K562 (cell line): ENCODE results near the gene CERS5. TPM values are rescaled to one million over a fixed set of nuclear protein-coding genes. Genes with fewer than 3 reads are reported as not detected.

Experiments used
- ATAC-seq: fragments of 200-7000 bp; cut with Tn5 transposase; 3 replicates; pipeline ENCODE4 v1.9.1; 2020; ENCODE audit warnings: moderate library complexity
- BruUV-seq: library from RNA; stranded (reverse); fragments of 400-500 nt; replicated peaks from 2 replicates; lab custom pipeline; 2021; lab: Mats Ljungman, UMichigan
- CTCF ChIA-PET: fragments of 300-600 bp; formaldehyde crosslinking; extraction: SDS; loops from one replicate; lab custom pipeline; 2021; ENCODE audit warnings: low intra/inter-chr PET ratio; lab: Yijun Ruan, JAX
- POLR2A ChIA-PET: fragments of 300-600, 350-650 bp; sonication (Branson Sonifier 250); formaldehyde crosslinking; extraction: SDS; loops from one replicate; lab custom pipeline; 2021; ENCODE audit warnings: antibody characterized with exemption, inconsistent platforms; lab: Yijun Ruan, JAX
- DNase-seq, 4 experiments: peaks; one replicate each; pipeline versions ENCODE4 v3.0.0 to v3.0.0-alpha.2; 2011 to 2018; ENCODE audit warnings: low spot score in 3 of 4, mixed read lengths in 3 of 4; ENCODE audit errors: extremely low read depth in 1 of 4
- FAIRE-seq: peaks from 2 replicates; lab custom pipeline; 2011; peaks lifted over from hg19 to GRCh38; lab: Jason Lieb, UNC
- H2AFZ ChIP-seq: 2 replicates; pipeline ENCODE4 v1.6.0; 2011; ENCODE audit warnings: low read depth, low read length, control low read depth, inconsistent platforms
- H3K27ac ChIP-seq: fragments of 200-600 bp; 3 replicates; pipeline ENCODE4 v1.8.0; 2011; ENCODE audit warnings: low read depth, mild to moderate bottlenecking, control low read depth, inconsistent platforms, low read length, moderate library complexity, mixed read lengths; ENCODE audit errors: extremely low read depth
- H3K27me3 ChIP-seq, 2 experiments: fragments of 300-600 bp in 1 of 2; 2 replicates in 1 of 2; 3 replicates in 1 of 2; pipeline versions ENCODE4 v1.6.0 to v1.8.0; 2011; ENCODE audit warnings: inconsistent platforms in 2 of 2, low read length in 2 of 2, mild to moderate bottlenecking in 1 of 2, mixed read lengths in 1 of 2, moderate library complexity in 1 of 2; ENCODE audit not compliant: control insufficient read depth in 2 of 2, insufficient read depth in 2 of 2
- H3K36me3 ChIP-seq: fragments of 300-600 bp; 3 replicates; pipeline ENCODE4 v1.8.0; 2011; ENCODE audit warnings: mild to moderate bottlenecking, low read length, inconsistent platforms; ENCODE audit not compliant: control insufficient read depth, insufficient read depth
- H3K4me1 ChIP-seq, 2 experiments: fragments of 200-600 bp in 1 of 2; replicated peaks in 1 of 2; 2 replicates in 1 of 2; 3 replicates in 1 of 2; pipeline versions ENCODE4 v1.5.1 to v1.8.0; 2011; ENCODE audit warnings: inconsistent platforms in 2 of 2, low read length in 2 of 2, mild to moderate bottlenecking in 1 of 2, mixed read lengths in 1 of 2, moderate library complexity in 1 of 2; ENCODE audit not compliant: control insufficient read depth in 2 of 2, insufficient read depth in 2 of 2
- H3K4me2 ChIP-seq: 2 replicates; pipeline ENCODE4 v1.6.1; 2011; ENCODE audit warnings: low read length, control low read depth, inconsistent platforms, mixed read lengths; ENCODE audit not compliant: insufficient read depth
- H3K4me3 ChIP-seq: fragments of 200-600 bp; sonication (generic), shearing (Covaris generic); 2 replicates; pipeline ENCODE4 v1.5.1; 2016; ENCODE audit warnings: control low read depth, inconsistent platforms
- H3K79me2 ChIP-seq: fragments of 200-600 bp; 3 replicates; pipeline ENCODE4 v1.8.0; 2011; ENCODE audit warnings: low read length, inconsistent platforms; ENCODE audit not compliant: control insufficient read depth, insufficient read depth
- H3K9ac ChIP-seq, 2 experiments: 2 replicates each; pipeline versions ENCODE4 v1.6.0 to v1.6.1; 2011; ENCODE audit warnings: low read depth in 2 of 2, low read length in 2 of 2, control low read depth in 1 of 2, inconsistent platforms in 1 of 2, mild to moderate bottlenecking in 1 of 2, mixed read lengths in 1 of 2; ENCODE audit not compliant: insufficient read depth in 1 of 2
- H3K9me1 ChIP-seq: one replicate; pipeline ENCODE4 v1.6.0; 2011; ENCODE audit warnings: inconsistent platforms, mild to moderate bottlenecking, low read length, moderate library complexity; ENCODE audit not compliant: control insufficient read depth, insufficient read depth
- H3K9me3 ChIP-seq: replicated peaks from 2 replicates; pipeline ENCODE4 v1.5.1; 2011; ENCODE audit warnings: low read depth, low read length, inconsistent platforms; ENCODE audit not compliant: control insufficient read depth, insufficient read depth
- H4K20me1 ChIP-seq: replicated peaks from 2 replicates; pipeline ENCODE4 v1.6.1; 2011; ENCODE audit warnings: low read length, inconsistent platforms, mixed read lengths; ENCODE audit not compliant: control insufficient read depth, insufficient read depth
- CBX5 ChIP-seq: IDR thresholded peaks from 2 replicates; pipeline ENCODE4 v1.6.1; 2014; ENCODE audit warnings: low read depth, borderline replicate concordance
- CREB1 ChIP-seq, 2 experiments: sonication (generic) in 1 of 2; formaldehyde crosslinking in 1 of 2; IDR thresholded peaks; 2 replicates each; pipeline versions ENCODE4 v1.6.1 to v1.8.0; 2012 to 2022; ENCODE audit warnings: inconsistent platforms in 1 of 2, mild to moderate bottlenecking in 1 of 2, missing genetic modification reagents in 1 of 2, moderate library complexity in 1 of 2
- EWSR1 ChIP-seq: fragments of 450-650 bp; IDR thresholded peaks from 2 replicates; pipeline ENCODE4 v1.6.1; 2018; ENCODE audit warnings: borderline replicate concordance, mild to moderate bottlenecking, low read depth, moderate library complexity; ENCODE audit not compliant: partially characterized antibody
- HEY1 ChIP-seq: fragments of 250-450 bp; sonication (Bioruptor Pico); IDR thresholded peaks from 2 replicates; pipeline ENCODE4 v1.5.0; 2020; ENCODE audit warnings: mild to moderate bottlenecking, moderate library complexity, borderline replicate concordance
- ILK ChIP-seq: fragments of 450-650 bp; IDR thresholded peaks from 2 replicates; pipeline ENCODE4 v1.6.1; 2016; ENCODE audit warnings: missing genetic modification characterization, low read depth, mild to moderate bottlenecking, missing compliant biosample characterization, moderate library complexity, borderline replicate concordance
- SREBF2 ChIP-seq: sonication (generic); formaldehyde crosslinking; IDR thresholded peaks from 2 replicates; pipeline ENCODE4 v1.4.0; 2020; ENCODE audit warnings: mild to moderate bottlenecking, missing genetic modification reagents
- ZNF444 ChIP-seq: fragments of 250-450 bp; sonication (Bioruptor Pico); IDR thresholded peaks from 2 replicates; pipeline ENCODE4 v1.4.0; 2020; ENCODE audit warnings: mild to moderate bottlenecking, moderate library complexity
- ZNF639 ChIP-seq, 2 experiments: fragments of 200-800 bp in 1 of 2; sonication (Bioruptor generic) in 1 of 2; sonication (generic) in 1 of 2; formaldehyde crosslinking in 1 of 2; IDR thresholded peaks in 1 of 2; conservative IDR thresholded peaks in 1 of 2; 2 replicates each; pipeline versions ENCODE4 v1.5.0 to v1.6.1; 2016 to 2020; ENCODE audit warnings: missing compliant biosample characterization in 1 of 2, missing genetic modification characterization in 1 of 2, missing genetic modification reagents in 1 of 2
- WGBS: fragments of 100-300 bp; shearing (Covaris generic); methylation state at CpG from one replicate; pipeline ENCODE4 v1.1.6; 2016; ENCODE audit warnings: low coverage, mixed read lengths; ENCODE audit not compliant: insufficient coverage; ENCODE audit errors: missing lambda C conversion rate; 5-methylcytosine and 5-hydroxymethylcytosine counted together
- in situ Hi-C: fragments of 300-500 bp; cut with MboI; formaldehyde crosslinking; loops from 4 replicates; pipeline ENCODE4 v1.15.0; 2018; ENCODE audit warnings: inconsistent platforms, mixed read lengths
- intact Hi-C: fragments of 100-400 bp; cut with micrococcal nuclease; formaldehyde crosslinking; loops from 2 replicates; pipeline ENCODE4 v1.14.2; 2022
- polyA plus RNA-seq, 8 experiments: library from polyadenylated mRNA; depleted of rRNA in 4 of 8; stranded (reverse) in 5 of 8; unstranded in 3 of 8; fragments of >200 nt; fragmentation: Nextera tagmentation in 2 of 8; fragmentation: Illumina TruSeq in 1 of 8; extraction: Ambion mirVana in 2 of 8; extraction: Trizol in 1 of 8; gene quantifications; 2 replicates each; pipeline versions ENCODE4 v1.2.1 to v1.2.3, GENCODE V29; 2011 to 2014; ENCODE audit warnings: inconsistent platforms in 1 of 8, missing spikeins in 1 of 8
- total RNA-seq, 7 experiments: library from RNA; depleted of rRNA in 6 of 7; stranded (reverse); fragments of >200 nt in 6 of 7; fragmentation: Illumina TruSeq in 2 of 7; extraction: Trizol in 2 of 7; gene quantifications; 2 replicates each; pipeline versions ENCODE4 v1.2.1 to v1.2.3, GENCODE V29; 2011 to 2021; ENCODE audit warnings: low replicate concordance in 1 of 7

CERS5 gene
- total and polyA plus RNA-seq, 9 of the 15 experiments (the other 6 are each of a cell fraction or from before 2014, with no cell fraction given): 6.1 to 47.5 (median 17.8) TPM

- TF ChIP-seq ZNF639 (CRISPR knock-in tag; conservative IDR thresholded peaks at IDR 0.05 in 1 of 2, IDR thresholded peaks at IDR 0.05 in 1 of 2) (no peak), CREB1 (IDR thresholded peaks at IDR 0.05) (no peak), CREB1 (CRISPR knock-in tag; IDR thresholded peaks at IDR 0.05) (no peak), ZNF444 (CRISPR knock-in tag) (no peak), HEY1 (no peak)
Observed at GRCh38 chr12:50120953-50121352, 46.2 kb downstream of the CERS5 start (continued).

GRCh38 chr12:50120521-50120920 is 46.6 kb downstream of the CERS5 start:
- no peak overlapping the region for H3K27ac ChIP-seq
- H3K9ac ChIP-seq: no peak overlapping the region
- in situ Hi-C loops (no loop called here), intact Hi-C loops (no loop called here)
- H3K9me3 ChIP-seq: no peaks in the 10 kb centered on the region; the same call in 1 of the 2 replicates
- ATAC-seq (no peak), FAIRE-seq (no peak), DNase-seq (no peak)
- ChIA-PET CTCF (no interaction called here), POLR2A (interaction anchor here (0.9 kb wide), 1 partner anchor 19 kb away, joined by 3 read pairs; no protein-coding TSS in a partner anchor)
- H3K9me1 ChIP-seq: no peaks in the 10 kb centered on the region
- WGBS: 91% methylated on average over 3 of the region's 3 CpGs
- no peaks in the 10 kb centered on the region for H3K4me1 ChIP-seq
- H3K27me3 ChIP-seq: no peaks in the 10 kb centered on the region
- H2AFZ ChIP-seq: no peak overlapping the region
- no peak overlapping the region for H3K4me2 ChIP-seq
- no peak overlapping the region for H3K4me3 ChIP-seq
- H3K36me3 ChIP-seq: peaks cover 48% of the 10 kb centered on the region; the same call in 2 of the 3 replicates
- H4K20me1 ChIP-seq: no peaks in the 10 kb centered on the region
- BruUV-seq: no TSS peak
- peaks cover 14% of the 10 kb centered on the region for H3K79me2 ChIP-seq
- TF ChIP-seq ILK (tag) (no peak), SREBF2 (CRISPR knock-in tag) (no peak), EWSR1 (no peak), CBX5 (no peak)
